ENCODE data around the gene PRKACG.

The PRKACG gene

GRCh38 chr9:69019808-69020207, 5.9 kb upstream of the PRKACG start:
- Histone ChIP-seq H3K4me3 (ENCODE audit: low read length) (no peak overlapping the region), H3K4me1 (ENCODE audit: control insufficient read depth, insufficient read depth, low read length) (no peaks in the 10 kb centered on the region), H3K9ac (ENCODE audit: low read length) (no peak overlapping the region), H3K27me3 (ENCODE audit: control insufficient read depth, insufficient read depth, low read length) (no peaks in the 10 kb centered on the region), H3K36me3 (ENCODE audit: control insufficient read depth, insufficient read depth, low read length) (no peaks in the 10 kb centered on the region), H3K27ac (ENCODE audit: low read depth, low read length) (no peak overlapping the region)

- Histone ChIP-seq H3K4me1 (ENCODE audit: control insufficient read depth, insufficient read depth, low read length) (no peaks in the 10 kb centered on the region), H3K27ac (ENCODE audit: low read depth, low read length) (no peak overlapping the region), H3K9ac (ENCODE audit: low read length) (no peak overlapping the region), H3K36me3 (ENCODE audit: control insufficient read depth, insufficient read depth, low read length) (no peaks in the 10 kb centered on the region), H3K4me3 (ENCODE audit: low read length) (no peak overlapping the region), H3K27me3 (ENCODE audit: control insufficient read depth, insufficient read depth, low read length) (no peaks in the 10 kb centered on the region)
Measured at GRCh38 chr9:69018737-69019136, 4.8 kb upstream of the PRKACG start.

- Histone ChIP-seq H3K27ac (ENCODE audit: low read depth, low read length) (no peak overlapping the region), H3K4me1 (ENCODE audit: control insufficient read depth, insufficient read depth, low read length) (no peaks in the 10 kb centered on the region)
Measured at GRCh38 chr9:69016191-69017096, 2.5 kb upstream of the PRKACG start.

GRCh38 chr9:69013382-69013727, 558 bp downstream of the PRKACG start:
- H3K27me3 ChIP-seq (ENCODE audit: control insufficient read depth, insufficient read depth, low read length), result no peaks in the 10 kb centered on the region
- no peak overlapping the region for H3K27ac ChIP-seq (ENCODE audit: low read depth, low read length)
- no peak overlapping the region for H3K4me3 ChIP-seq (ENCODE audit: low read length)
- no peak overlapping the region for H3K9ac ChIP-seq (ENCODE audit: low read length)
- no peaks in the 10 kb centered on the region for H3K36me3 ChIP-seq (ENCODE audit: control insufficient read depth, insufficient read depth, low read length)
- no peaks in the 10 kb centered on the region for H3K4me1 ChIP-seq (ENCODE audit: control insufficient read depth, insufficient read depth, low read length)

More at GRCh38 chr9:69016191-69017096, 2.5 kb upstream of the PRKACG start:
- no peaks in the 10 kb centered on the region for H3K36me3 ChIP-seq (ENCODE audit: control insufficient read depth, insufficient read depth, low read length)
- no peak overlapping the region for H3K4me3 ChIP-seq (ENCODE audit: low read length)
- no peak overlapping the region for H3K9ac ChIP-seq (ENCODE audit: low read length)
- no peaks in the 10 kb centered on the region for H3K27me3 ChIP-seq (ENCODE audit: control insufficient read depth, insufficient read depth, low read length)

GRCh38 chr9:69012696-69013381, 1.1 kb downstream of the PRKACG start:
- H3K4me3 ChIP-seq (ENCODE audit: low read length), result no peak overlapping the region
- no peaks in the 10 kb centered on the region for H3K27me3 ChIP-seq (ENCODE audit: control insufficient read depth, insufficient read depth, low read length)
- H3K36me3 ChIP-seq (ENCODE audit: control insufficient read depth, insufficient read depth, low read length), result no peaks in the 10 kb centered on the region
- no peak overlapping the region for H3K27ac ChIP-seq (ENCODE audit: low read depth, low read length)
- H3K4me1 ChIP-seq (ENCODE audit: control insufficient read depth, insufficient read depth, low read length), result no peaks in the 10 kb centered on the region
- no peak overlapping the region for H3K9ac ChIP-seq (ENCODE audit: low read length)

- Histone ChIP-seq H3K27me3 (ENCODE audit: control insufficient read depth, insufficient read depth, low read length) (no peaks in the 10 kb centered on the region), H3K4me3 (ENCODE audit: low read length) (no peak overlapping the region), H3K9ac (ENCODE audit: low read length) (no peak overlapping the region), H3K4me1 (ENCODE audit: control insufficient read depth, insufficient read depth, low read length) (no peaks in the 10 kb centered on the region), H3K36me3 (ENCODE audit: control insufficient read depth, insufficient read depth, low read length) (no peaks in the 10 kb centered on the region), H3K27ac (ENCODE audit: low read depth, low read length) (no peak overlapping the region)
Measured at GRCh38 chr9:69009708-69010107, 4.2 kb downstream of the PRKACG start.

GRCh38 chr9:69004836-69005235, 9.1 kb downstream of the PRKACG start:
- Histone ChIP-seq H3K27ac (ENCODE audit: low read depth, low read length) (no peak overlapping the region), H3K9ac (ENCODE audit: low read length) (no peak overlapping the region), H3K4me1 (ENCODE audit: control insufficient read depth, insufficient read depth, low read length) (no peaks in the 10 kb centered on the region), H3K27me3 (ENCODE audit: control insufficient read depth, insufficient read depth, low read length) (no peaks in the 10 kb centered on the region), H3K36me3 (ENCODE audit: control insufficient read depth, insufficient read depth, low read length) (no peaks in the 10 kb centered on the region), H3K4me3 (ENCODE audit: low read length) (no peak overlapping the region)

- Histone ChIP-seq H3K4me1 (ENCODE audit: control insufficient read depth, insufficient read depth, low read length) (peaks cover 4% of the 10 kb centered on the region), H3K27ac (ENCODE audit: low read depth, low read length) (no peak overlapping the region), H3K4me3 (ENCODE audit: low read length) (no peak overlapping the region), H3K9ac (ENCODE audit: low read length) (no peak overlapping the region), H3K36me3 (ENCODE audit: control insufficient read depth, insufficient read depth, low read length) (no peaks in the 10 kb centered on the region), H3K27me3 (ENCODE audit: control insufficient read depth, insufficient read depth, low read length) (no peaks in the 10 kb centered on the region)
Measured at GRCh38 chr9:69003051-69003450, 10.9 kb downstream of the PRKACG start.

- no peaks in the 10 kb centered on the region for H3K36me3 ChIP-seq (ENCODE audit: control insufficient read depth, insufficient read depth, low read length)
- H3K4me1 ChIP-seq (ENCODE audit: control insufficient read depth, insufficient read depth, low read length), result peaks cover 4% of the 10 kb centered on the region
- no peak overlapping the region for H3K4me3 ChIP-seq (ENCODE audit: low read length)
- H3K9ac ChIP-seq (ENCODE audit: low read length), result no peak overlapping the region
- H3K27ac ChIP-seq (ENCODE audit: low read depth, low read length), result no peak overlapping the region
- no peaks in the 10 kb centered on the region for H3K27me3 ChIP-seq (ENCODE audit: control insufficient read depth, insufficient read depth, low read length)
Measured at GRCh38 chr9:69001921-69002320, 12.0 kb downstream of the PRKACG start.

- H3K4me1 ChIP-seq (ENCODE audit: control insufficient read depth, insufficient read depth, low read length), result peaks cover 4% of the 10 kb centered on the region
- H3K4me3 ChIP-seq (ENCODE audit: low read length), result no peak overlapping the region
- no peak overlapping the region for H3K27ac ChIP-seq (ENCODE audit: low read depth, low read length)
- no peaks in the 10 kb centered on the region for H3K36me3 ChIP-seq (ENCODE audit: control insufficient read depth, insufficient read depth, low read length)
- H3K27me3 ChIP-seq (ENCODE audit: control insufficient read depth, insufficient read depth, low read length), result no peaks in the 10 kb centered on the region
- H3K9ac ChIP-seq (ENCODE audit: low read length), result no peak overlapping the region
Measured at GRCh38 chr9:68999393-69000105, 14.4 kb downstream of the PRKACG start.

GRCh38 chr9:68998812-68999211, 15.1 kb downstream of the PRKACG start:
- no peak overlapping the region for H3K4me3 ChIP-seq (ENCODE audit: low read length)
- peaks cover 4% of the 10 kb centered on the region for H3K4me1 ChIP-seq (ENCODE audit: control insufficient read depth, insufficient read depth, low read length)
- H3K36me3 ChIP-seq (ENCODE audit: control insufficient read depth, insufficient read depth, low read length), result no peaks in the 10 kb centered on the region
- H3K9ac ChIP-seq (ENCODE audit: low read length), result no peak overlapping the region
- H3K27ac ChIP-seq (ENCODE audit: low read depth, low read length), result no peak overlapping the region
- no peaks in the 10 kb centered on the region for H3K27me3 ChIP-seq (ENCODE audit: control insufficient read depth, insufficient read depth, low read length)

- Histone ChIP-seq H3K27ac (ENCODE audit: low read depth, low read length) (no peak overlapping the region), H3K4me3 (ENCODE audit: low read length) (no peak overlapping the region), H3K27me3 (ENCODE audit: control insufficient read depth, insufficient read depth, low read length) (no peaks in the 10 kb centered on the region), H3K36me3 (ENCODE audit: control insufficient read depth, insufficient read depth, low read length) (no peaks in the 10 kb centered on the region), H3K9ac (ENCODE audit: low read length) (no peak overlapping the region), H3K4me1 (ENCODE audit: control insufficient read depth, insufficient read depth, low read length) (peaks cover 4% of the 10 kb centered on the region)
Measured at GRCh38 chr9:68998385-68998784, 15.5 kb downstream of the PRKACG start.
